Activated naive CD4-positive, alpha-beta T cell treated with anti-CD3 and anti-CD28 coated beads for 36 hours (primary cell): ENCODE data around the gene KCNH2. TPM values are rescaled to one million over a fixed set of nuclear protein-coding genes. Genes with fewer than 3 reads are reported as not detected.
"Not testable (repeated sequence)": the region's sequence is repeated elsewhere in the genome, so short reads cannot be mapped to it uniquely, and the experiment has no call there.

Experiments used
- CTCF ChIA-PET: fragments of 350-600 bp; sonication (Branson Sonifier 250); formaldehyde crosslinking; loops from one replicate; lab custom pipeline; 2021; ENCODE audit warnings: antibody characterized with exemption; lab: Charles Lee
- DNase-seq: peaks from one replicate; pipeline ENCODE4 v3.0.0-alpha.2; 2020
- H3K27ac Mint-ChIP-seq: one replicate; pipeline ENCODE4 v1.8.0; 2021; ENCODE audit warnings: mild to moderate bottlenecking, mixed read lengths
- H3K27me3 Mint-ChIP-seq: one replicate; pipeline ENCODE4 v1.8.0; 2021; ENCODE audit warnings: low read depth, mixed read lengths
- H3K36me3 Mint-ChIP-seq: one replicate; pipeline ENCODE4 v1.8.0; 2021; ENCODE audit warnings: low read depth, mixed read lengths
- H3K4me1 Mint-ChIP-seq: one replicate; pipeline ENCODE4 v1.8.0; 2021; ENCODE audit warnings: low read depth, mixed read lengths
- H3K4me3 Mint-ChIP-seq: one replicate; pipeline ENCODE4 v1.8.0; 2021; ENCODE audit warnings: mild to moderate bottlenecking, moderate library complexity, mixed read lengths
- H3K9me3 Mint-ChIP-seq: one replicate; pipeline ENCODE4 v1.8.0; 2021; ENCODE audit warnings: mixed read lengths
- intact Hi-C: fragments of 100-400 bp; cut with micrococcal nuclease; formaldehyde crosslinking; loops from one replicate; pipeline ENCODE4 v1.15.1; 2023
- total RNA-seq, 2 experiments: library from RNA; stranded (reverse); gene quantifications; one replicate each; pipeline ENCODE4 v1.2.3, GENCODE V29; 2021

The KCNH2 gene
- total RNA-seq, 2 experiments from 2014 or later: 0.17 to 0.19 TPM

DNA sequence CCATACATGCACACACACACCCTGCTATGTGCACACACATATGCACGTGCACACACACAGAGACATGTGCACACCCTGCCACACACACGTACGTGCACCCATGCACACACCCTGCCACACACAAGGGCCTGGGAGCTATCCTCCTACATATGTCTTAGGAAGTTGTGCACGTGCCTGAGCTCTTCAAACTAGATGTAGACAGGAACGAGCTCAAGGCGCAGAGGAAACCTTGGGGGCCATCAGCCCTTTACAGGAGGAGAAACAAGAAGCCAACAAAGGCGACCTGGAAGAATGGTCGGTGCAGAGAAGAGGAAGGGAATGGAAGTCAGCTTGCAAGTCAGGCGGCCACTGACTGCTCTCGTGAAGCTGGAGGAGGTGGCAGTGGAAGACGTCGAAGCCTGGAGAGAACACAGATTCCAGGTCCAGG is 67.1 kb downstream of the KCNH2 start:
- Mint-ChIP-seq H3K27me3 (peaks cover 4% of the 10 kb centered on the region), H3K4me1 (peaks cover 8% of the 10 kb centered on the region), H3K4me3 (no peak overlapping the region), H3K9me3 (no peaks in the 10 kb centered on the region), H3K27ac (no peak overlapping the region), H3K36me3 (no peaks in the 10 kb centered on the region)
- CTCF ChIA-PET: interaction anchor here (1.0 to 2.4 kb wide), 2 partner anchors 13 to 35 kb away, joined by 4 to 16 read pairs; no protein-coding TSS in a partner anchor
- intact Hi-C loops: no loop called here
- no peak for DNase-seq

DNA sequence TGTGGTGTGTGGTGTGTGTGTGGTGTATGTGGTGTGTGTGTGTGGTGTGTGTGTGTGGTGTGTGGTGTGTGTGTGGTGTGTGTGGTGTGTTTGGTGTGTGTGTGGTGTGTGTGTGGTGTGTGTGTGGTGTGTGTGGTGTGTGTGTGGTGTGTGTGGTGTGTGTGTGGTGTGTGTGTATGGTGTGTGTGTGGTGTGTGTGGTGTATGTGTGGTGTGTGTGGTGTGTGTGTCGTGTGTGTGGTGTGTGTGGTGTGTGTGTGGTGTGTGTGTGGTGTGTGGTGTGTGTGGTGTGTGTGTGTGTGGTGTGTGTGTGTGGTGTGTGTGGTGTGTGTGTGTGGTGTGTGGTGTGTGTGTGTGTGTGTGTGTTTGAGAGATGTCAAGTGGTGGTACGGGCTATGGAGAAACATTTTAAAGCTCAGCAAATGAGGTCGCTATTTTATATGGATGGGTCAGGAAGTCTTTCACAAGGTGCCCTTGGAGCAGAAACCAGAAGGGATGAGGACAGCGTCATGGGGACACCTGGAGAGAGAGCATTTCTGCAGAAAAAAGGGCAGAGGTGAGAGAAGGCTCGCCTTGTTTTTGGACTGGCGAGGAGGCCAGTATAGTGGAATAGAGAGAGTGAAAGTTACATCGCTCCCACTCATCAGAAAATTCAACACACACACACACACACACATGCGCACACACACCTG is 67.7 kb downstream of the KCNH2 start:
- H3K4me1 Mint-ChIP-seq, H3K4me3 Mint-ChIP-seq, intact Hi-C loops, H3K36me3 Mint-ChIP-seq, H3K27ac Mint-ChIP-seq, H3K9me3 Mint-ChIP-seq, DNase-seq, H3K27me3 Mint-ChIP-seq: not testable (repeated sequence)
- CTCF ChIA-PET: interaction anchor here (0.6 to 2.4 kb wide), 3 partner anchors 10 to 34 kb away, joined by 4 to 16 read pairs (median 4); no protein-coding TSS in a partner anchor

DNA sequence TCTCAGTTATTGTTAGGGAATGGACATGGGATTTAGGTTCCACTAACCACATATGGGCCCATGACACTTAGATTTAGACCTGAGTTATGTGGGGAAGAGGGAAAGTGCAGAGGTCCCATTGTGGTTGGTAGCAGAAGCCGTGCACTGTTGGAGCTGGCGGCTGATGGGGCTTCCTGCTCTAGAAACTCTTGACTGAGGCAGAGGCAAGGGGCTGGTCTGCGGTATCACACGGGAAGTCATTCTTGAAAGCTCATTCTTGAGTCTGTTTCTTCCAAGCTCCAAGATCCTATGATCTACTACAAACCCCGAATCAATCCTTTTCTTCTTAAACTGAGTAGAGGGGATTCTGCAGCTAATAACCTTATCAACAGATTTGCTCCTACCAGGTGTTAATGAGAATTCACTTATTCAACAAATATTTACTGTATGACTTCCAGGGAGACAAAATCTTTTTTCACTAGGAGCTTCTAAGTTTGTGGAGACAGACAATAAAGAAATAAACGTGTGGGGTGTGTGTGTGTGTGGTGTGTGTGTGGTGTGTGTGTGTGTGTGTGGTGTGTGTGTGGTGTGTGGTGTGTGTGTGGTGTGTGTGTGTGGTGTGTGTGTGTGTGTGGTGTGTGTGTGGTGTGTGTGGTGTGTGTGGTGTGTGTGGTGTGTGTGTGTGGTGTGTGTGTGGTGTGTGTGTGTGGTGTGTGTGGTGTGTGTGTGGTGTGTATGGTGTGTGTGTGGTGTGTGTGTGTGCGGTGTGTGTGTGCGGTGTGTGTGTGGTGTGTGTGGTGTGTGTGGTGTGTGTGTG is 68.7 kb downstream of the KCNH2 start:
- intact Hi-C loops: no loop called here
- Mint-ChIP-seq H3K4me3 (no peak overlapping the region), H3K9me3 (no peaks in the 10 kb centered on the region), H3K36me3 (no peaks in the 10 kb centered on the region), H3K4me1 (peaks cover 8% of the 10 kb centered on the region), H3K27me3 (no peaks in the 10 kb centered on the region), H3K27ac (no peak overlapping the region)
- CTCF ChIA-PET: interaction anchor here (0.6 to 4.4 kb wide), 5 partner anchors 11 to 247 kb away, joined by 3 to 22 read pairs (median 4); no protein-coding TSS in a partner anchor
- DNase-seq: peak; percentile 73

DNA sequence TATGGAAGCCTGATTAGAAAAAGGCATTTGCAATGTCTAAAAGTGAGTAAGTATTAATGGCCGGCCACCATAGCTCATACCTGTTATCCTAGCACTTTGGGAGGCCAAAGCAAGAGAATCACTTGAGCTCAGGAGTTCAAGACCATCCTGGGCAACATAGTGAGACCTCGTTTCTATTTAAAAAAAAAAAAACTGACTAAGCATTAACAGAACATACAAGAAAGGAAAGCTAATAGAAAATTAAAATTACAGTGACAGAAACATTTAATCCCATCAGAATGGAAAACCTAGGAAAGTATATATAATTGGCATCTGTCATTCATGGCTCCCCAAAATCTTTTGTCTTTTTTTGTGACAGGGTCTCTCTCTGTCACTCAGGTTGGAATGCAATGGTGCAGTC is 69.9 kb downstream of the KCNH2 start:
- no peaks in the 10 kb centered on the region for H3K9me3 Mint-ChIP-seq
- H3K4me1 Mint-ChIP-seq: peaks cover 10% of the 10 kb centered on the region
- intact Hi-C loops: no loop called here
- no peak overlapping the region for H3K27ac Mint-ChIP-seq
- DNase-seq: no peak
- H3K36me3 Mint-ChIP-seq: no peaks in the 10 kb centered on the region
- CTCF ChIA-PET: interaction anchor here (0.7 to 4.4 kb wide), 5 partner anchors 9 to 80 kb away, joined by 3 to 22 read pairs (median 4); no protein-coding TSS in a partner anchor
- peaks cover 3% of the 10 kb centered on the region for H3K27me3 Mint-ChIP-seq
- H3K4me3 Mint-ChIP-seq: no peak overlapping the region

DNA sequence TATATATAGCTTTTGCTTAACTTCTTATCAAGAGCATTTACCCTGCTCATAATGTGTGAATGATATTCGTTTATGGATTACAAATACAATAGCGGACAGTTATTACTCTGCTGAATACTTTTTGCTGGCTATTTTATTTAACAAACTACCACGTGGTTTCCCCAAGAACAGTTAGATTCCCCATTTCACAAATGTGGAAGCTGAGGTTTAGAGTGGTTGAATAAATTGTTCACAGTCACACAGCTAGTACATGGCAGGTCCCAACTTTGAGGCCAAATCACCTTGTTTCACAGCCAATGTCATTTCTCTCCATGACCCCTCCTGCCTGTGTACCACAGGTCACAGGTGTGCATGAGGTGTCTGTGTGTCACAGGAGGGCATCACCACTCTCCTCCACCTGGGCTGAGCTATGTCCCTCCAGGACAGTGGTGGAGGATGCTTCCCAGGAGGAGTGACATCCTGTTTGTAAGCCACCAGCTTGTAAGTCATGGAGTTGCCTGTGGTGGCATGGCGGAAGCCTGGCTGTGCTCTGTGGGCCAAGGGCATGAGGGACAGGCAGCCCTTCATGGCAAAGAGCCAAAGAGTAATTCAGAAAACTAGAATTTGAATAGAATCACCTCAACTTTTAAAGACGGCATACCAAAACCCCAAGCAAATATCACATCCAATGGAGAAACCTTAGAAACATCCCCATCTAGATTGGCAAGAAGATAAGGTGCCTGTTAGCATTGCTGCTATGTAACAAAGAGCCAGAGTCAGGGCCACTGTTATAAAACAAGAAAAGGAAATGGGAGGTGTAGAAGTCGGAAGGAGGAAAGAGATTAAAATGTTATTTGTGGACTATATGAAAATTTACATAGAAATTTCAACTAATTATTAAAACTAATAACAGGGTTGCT is 73.9 kb downstream of the KCNH2 start:
- peaks cover 15% of the 10 kb centered on the region for H3K27me3 Mint-ChIP-seq

DNA sequence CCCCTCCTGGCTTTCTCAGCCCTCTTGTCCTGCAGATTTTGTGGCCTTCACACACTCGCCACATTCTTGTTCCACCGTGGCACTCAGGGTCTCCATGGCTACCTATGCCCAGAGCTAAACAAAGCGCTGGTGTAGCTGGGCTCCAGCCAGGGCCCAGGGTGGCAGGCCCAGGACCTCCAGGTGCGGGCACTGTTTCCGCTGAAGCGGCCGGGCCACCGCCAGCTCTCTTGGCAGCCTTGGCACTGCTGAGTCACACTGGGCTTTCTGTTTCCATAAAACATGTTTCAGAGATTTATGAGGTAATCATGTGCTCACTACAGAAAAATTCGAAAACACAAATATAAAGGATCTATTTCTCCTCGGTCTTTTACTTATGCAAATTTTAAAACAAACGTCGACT is 74.5 kb downstream of the KCNH2 start:
- Mint-ChIP-seq H3K9me3 (no peaks in the 10 kb centered on the region), H3K4me1 (peaks cover 3% of the 10 kb centered on the region), H3K27me3 (peaks cover 17% of the 10 kb centered on the region), H3K27ac (no peak overlapping the region), H3K4me3 (no peak overlapping the region), H3K36me3 (no peaks in the 10 kb centered on the region)
- intact Hi-C loops: no loop called here
- CTCF ChIA-PET: interaction anchor here (1.0 kb wide), 1 partner anchor 85 kb away, joined by 4 read pairs; no protein-coding TSS in a partner anchor
- DNase-seq: peak; percentile 33

More for the DNA sequence above, 73.9 kb downstream of the KCNH2 start:
- peaks cover 7% of the 10 kb centered on the region for H3K4me1 Mint-ChIP-seq
- H3K27ac Mint-ChIP-seq: no peak overlapping the region
- no peak overlapping the region for H3K4me3 Mint-ChIP-seq
- H3K36me3 Mint-ChIP-seq: no peaks in the 10 kb centered on the region
- no peak for DNase-seq
- intact Hi-C loops: no loop called here
- H3K9me3 Mint-ChIP-seq: no peaks in the 10 kb centered on the region
- CTCF ChIA-PET: interaction anchor here (1.0 kb wide), 1 partner anchor 85 kb away, joined by 4 read pairs; no protein-coding TSS in a partner anchor

DNA sequence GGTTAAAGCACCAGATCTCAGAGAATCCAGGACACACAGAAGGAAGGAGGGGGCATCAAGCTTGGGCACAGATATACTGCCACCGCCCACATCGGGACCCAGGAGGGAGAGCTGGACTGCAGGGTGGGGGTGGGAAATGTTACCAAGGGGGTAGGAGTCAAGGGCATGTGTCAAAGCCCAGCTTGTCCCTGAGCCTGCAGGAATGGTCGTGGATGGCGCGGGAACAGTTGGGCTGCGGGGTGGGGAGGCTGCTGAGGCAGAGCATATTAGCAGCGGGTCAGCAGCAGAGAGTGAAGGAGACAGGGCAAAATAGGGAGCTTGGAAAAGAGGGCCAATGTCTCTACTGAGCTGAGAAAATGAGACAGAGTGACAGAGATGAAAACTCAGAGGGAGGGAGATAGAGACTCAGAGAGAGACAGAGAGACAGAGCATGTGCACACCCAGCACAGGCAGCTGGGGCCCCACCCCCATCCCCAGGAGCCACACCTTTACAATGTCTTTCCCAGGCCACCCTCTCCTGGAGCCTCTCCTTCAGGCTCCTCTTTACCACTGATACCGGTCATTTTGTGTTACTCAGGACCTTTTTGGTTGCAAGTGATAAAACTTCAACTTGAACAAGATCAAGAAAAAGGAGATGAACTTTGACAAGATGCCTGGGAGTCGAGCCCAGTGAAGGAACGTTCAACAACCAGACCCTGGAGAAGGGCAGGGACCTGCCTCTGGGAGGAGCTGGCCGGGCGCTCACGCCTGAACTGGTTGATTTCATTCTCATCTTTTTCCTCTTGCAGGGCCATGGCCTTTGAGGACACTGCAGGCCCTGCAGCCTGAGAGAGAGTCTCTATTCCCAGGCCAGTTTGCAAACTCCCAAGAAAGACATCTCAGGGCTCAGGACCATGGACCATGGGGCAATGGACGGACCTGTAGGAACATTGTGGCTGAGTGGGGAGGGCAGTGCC is 75.8 kb downstream of the KCNH2 start:
- Mint-ChIP-seq H3K9me3 (no peaks in the 10 kb centered on the region), H3K27ac (no peak overlapping the region), H3K27me3 (peaks cover 20% of the 10 kb centered on the region), H3K36me3 (no peaks in the 10 kb centered on the region), H3K4me1 (peaks cover 5% of the 10 kb centered on the region), H3K4me3 (no peak overlapping the region)
- intact Hi-C loops: no loop called here
- CTCF ChIA-PET: interaction anchor here (1.1 to 1.4 kb wide), 3 partner anchors 82 to 90 kb away, joined by 3 to 4 read pairs (median 4); no protein-coding TSS in a partner anchor
- no peak for DNase-seq

DNA sequence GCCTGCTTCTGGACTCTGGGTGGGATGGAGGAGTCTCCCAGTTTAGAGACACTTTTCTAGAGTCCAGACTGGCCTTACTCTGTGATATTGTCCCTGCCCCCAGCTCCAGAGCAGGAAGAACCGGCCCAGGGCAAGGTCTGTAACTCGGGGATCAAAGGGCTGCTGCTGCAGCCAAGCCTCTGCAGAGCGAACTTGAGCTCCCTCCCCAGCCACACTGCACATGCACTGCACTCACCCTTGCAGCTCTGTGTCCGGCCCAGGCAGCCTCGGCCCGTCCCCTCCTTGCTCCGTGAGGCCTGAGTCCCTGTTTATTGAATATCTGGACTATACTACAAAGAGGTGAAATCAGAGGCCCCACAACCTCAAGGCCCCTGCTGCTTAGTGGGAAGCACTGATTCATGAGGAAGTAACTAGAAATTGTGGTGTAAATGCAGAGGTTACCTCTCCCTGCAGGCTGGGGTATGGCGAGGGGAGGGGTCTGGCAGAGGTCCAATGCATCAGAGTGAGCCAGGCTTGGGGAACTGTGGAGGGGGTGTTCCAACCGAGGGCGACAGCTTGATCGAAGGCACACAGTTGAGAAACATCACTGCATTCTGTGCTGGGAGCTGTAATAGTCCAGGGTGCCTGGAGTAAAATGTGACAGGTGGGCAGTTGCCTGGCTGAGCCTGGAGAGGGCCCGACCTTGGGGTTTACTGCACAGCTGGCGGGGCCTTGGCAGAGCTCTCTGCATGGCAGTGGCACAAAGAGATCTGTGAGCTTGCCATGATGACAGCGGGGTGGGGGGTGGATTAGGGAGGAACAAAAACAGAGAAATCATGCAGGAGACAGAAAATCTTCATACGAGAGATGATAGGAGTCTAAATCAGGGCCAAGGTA is 76.7 kb downstream of the KCNH2 start:
- Mint-ChIP-seq H3K27ac (no peak overlapping the region), H3K27me3 (peaks cover 20% of the 10 kb centered on the region), H3K4me1 (peaks cover 5% of the 10 kb centered on the region), H3K36me3 (no peaks in the 10 kb centered on the region), H3K9me3 (no peaks in the 10 kb centered on the region), H3K4me3 (no peak overlapping the region)
- CTCF ChIA-PET: interaction anchor here (1.1 to 1.4 kb wide), 3 partner anchors 83 to 91 kb away, joined by 3 to 4 read pairs (median 4); no protein-coding TSS in a partner anchor
- DNase-seq: no peak
- intact Hi-C loops: no loop called here

DNA sequence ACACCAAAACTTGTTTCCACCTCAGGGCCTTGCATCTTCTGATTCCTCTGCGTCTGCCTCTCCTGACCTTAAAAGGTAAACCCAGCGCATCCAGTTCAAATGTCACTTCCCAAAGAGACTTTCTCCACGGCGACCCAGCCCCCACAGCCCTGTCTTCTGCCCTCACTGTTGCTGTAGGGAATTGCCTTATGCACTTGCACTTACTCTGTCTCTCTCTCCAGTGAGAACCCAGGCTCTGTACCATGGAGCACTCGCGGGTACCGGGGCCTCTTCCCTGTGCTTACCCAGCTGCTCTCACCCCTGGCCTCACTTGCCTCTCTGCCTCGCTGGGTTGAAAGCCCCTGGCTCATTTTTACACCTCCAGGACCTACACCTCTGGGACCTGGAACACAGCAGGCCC is 77.4 kb downstream of the KCNH2 start:
- peaks cover 22% of the 10 kb centered on the region for H3K27me3 Mint-ChIP-seq
- CTCF ChIA-PET: interaction anchor here (1.4 to 3.1 kb wide), 2 partner anchors 85 kb away, joined by 4 to 46 read pairs; no protein-coding TSS in a partner anchor
- no peaks in the 10 kb centered on the region for H3K36me3 Mint-ChIP-seq
- H3K27ac Mint-ChIP-seq: no peak overlapping the region
- intact Hi-C loops: no loop called here
- H3K4me3 Mint-ChIP-seq: no peak overlapping the region
- DNase-seq: no peak
- H3K9me3 Mint-ChIP-seq: no peaks in the 10 kb centered on the region
- peaks cover 5% of the 10 kb centered on the region for H3K4me1 Mint-ChIP-seq

DNA sequence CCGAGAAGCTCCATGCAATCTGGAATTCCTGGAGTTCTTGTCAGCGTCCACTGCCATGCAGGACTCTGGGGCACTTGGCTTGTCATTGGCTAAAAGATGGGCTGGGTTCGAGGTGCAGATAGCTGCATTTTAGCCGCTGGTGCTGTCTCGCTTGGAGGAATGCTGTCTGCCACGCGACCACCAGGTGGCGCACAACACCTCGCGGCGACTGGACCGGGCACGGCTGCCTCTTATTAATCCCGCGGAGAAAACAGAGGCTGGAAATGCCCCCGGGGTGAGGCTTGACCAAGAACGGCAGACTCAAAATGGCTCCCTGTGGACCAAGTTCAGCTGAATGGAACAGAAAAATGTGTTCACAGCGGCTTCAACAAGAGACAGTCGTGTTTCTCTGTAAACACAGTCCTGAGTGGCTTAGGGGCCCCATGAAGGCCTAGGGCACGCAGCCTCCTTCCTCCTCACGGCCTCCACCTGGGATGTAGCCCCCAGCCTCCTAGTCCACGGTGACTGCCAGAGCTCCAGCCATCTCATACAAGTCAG is 79.6 kb downstream of the KCNH2 start:
- CTCF ChIA-PET: interaction anchor here (0.6 to 3.1 kb wide), 33 partner anchors 9 to 232 kb away, joined by 3 to 46 read pairs (median 4); partner anchors contain the start of gene NOS3
- Mint-ChIP-seq H3K36me3 (no peaks in the 10 kb centered on the region), H3K27me3 (peaks cover 20% of the 10 kb centered on the region), H3K4me1 (peaks cover 2% of the 10 kb centered on the region), H3K27ac (no peak overlapping the region), H3K4me3 (no peak overlapping the region), H3K9me3 (peaks cover 4% of the 10 kb centered on the region)
- intact Hi-C loops: loop anchor here (1.0 to 5.0 kb wide), 7 partner anchors 39 to 274 kb away; no protein-coding TSS in a partner anchor
- DNase-seq: peak; percentile 86
